Endothelial cell of umbilical vein (primary cell): ENCODE results near the gene CYB561A3. TPM values are rescaled to one million over a fixed set of nuclear protein-coding genes. Genes with fewer than 3 reads are reported as not detected.

Experiments used
- BruUV-seq: library from RNA; stranded (reverse); fragments of 400-500 nt; replicated peaks from 2 replicates; lab custom pipeline; 2021; lab: Mats Ljungman, UMichigan
- CTCF ChIA-PET: fragments of 300-600, 350-600 bp; sonication (Branson Sonifier 250); formaldehyde crosslinking; loops from one replicate; lab custom pipeline; 2021; ENCODE audit warnings: antibody characterized with exemption, inconsistent platforms; lab: Charles Lee
- POLR2A ChIA-PET: fragments of 300-600, 350-600 bp; sonication (Branson Sonifier 250); formaldehyde crosslinking; loops from one replicate; lab custom pipeline; 2021; ENCODE audit warnings: antibody characterized with exemption, inconsistent platforms; lab: Charles Lee
- DNase-seq: peaks from one replicate; pipeline ENCODE4 v3.0.0-alpha.2; 2011; ENCODE audit warnings: low read depth, low spot score
- FAIRE-seq: peaks from 2 replicates; lab custom pipeline; 2011; peaks lifted over from hg19 to GRCh38; lab: Jason Lieb, UNC
- H2AFZ ChIP-seq: 2 replicates; pipeline ENCODE4 v1.6.0; 2012; ENCODE audit warnings: low read depth, low read length, control low read depth, inconsistent platforms
- H3K27ac ChIP-seq: 2 replicates; pipeline ENCODE4 v1.5.1; 2011; ENCODE audit warnings: low read depth, mild to moderate bottlenecking, control low read depth, low read length, moderate library complexity; ENCODE audit not compliant: insufficient read depth
- H3K27me3 ChIP-seq, 2 experiments: 2 replicates each; pipeline versions ENCODE4 v1.6.0 to v1.6.1; 2011; ENCODE audit warnings: low read length in 2 of 2, mixed read lengths in 1 of 2; ENCODE audit not compliant: control insufficient read depth in 2 of 2, insufficient read depth in 2 of 2
- H3K36me3 ChIP-seq, 2 experiments: 2 replicates in 1 of 2; 3 replicates in 1 of 2; pipeline ENCODE4 v1.5.1; 2011; ENCODE audit warnings: low read length in 2 of 2, mild to moderate bottlenecking in 1 of 2, moderate library complexity in 1 of 2; ENCODE audit not compliant: control insufficient read depth in 2 of 2, insufficient read depth in 2 of 2; ENCODE audit errors: extremely low read depth in 1 of 2
- H3K4me1 ChIP-seq: 3 replicates; pipeline ENCODE4 v1.5.1; 2011; ENCODE audit warnings: mild to moderate bottlenecking, low read length; ENCODE audit not compliant: control insufficient read depth, insufficient read depth; ENCODE audit errors: extremely low read depth
- H3K4me2 ChIP-seq: 2 replicates; pipeline ENCODE4 v1.6.1; 2011; ENCODE audit warnings: low read length, control low read depth, mixed read lengths; ENCODE audit not compliant: insufficient read depth
- H3K4me3 ChIP-seq, 3 experiments: fragments of 200-600 bp in 1 of 3; sonication (generic), shearing (Covaris generic) in 1 of 3; replicated peaks in 1 of 3; 2 replicates each; pipeline ENCODE4 v1.5.1; 2011 to 2016; ENCODE audit warnings: control low read depth in 3 of 3, low read length in 3 of 3, mild to moderate bottlenecking in 2 of 3, inconsistent platforms in 1 of 3, low read depth in 1 of 3, moderate library complexity in 1 of 3; ENCODE audit not compliant: insufficient read depth in 1 of 3
- H3K79me2 ChIP-seq: 2 replicates; pipeline ENCODE4 v1.6.0; 2012; ENCODE audit warnings: low read length, inconsistent platforms; ENCODE audit not compliant: control insufficient read depth, insufficient read depth
- H3K9ac ChIP-seq: replicated peaks from 2 replicates; pipeline ENCODE3; 2011; ENCODE audit warnings: low read length, control low read depth; ENCODE audit not compliant: insufficient read depth; ENCODE audit errors: extremely low read depth
- H3K9me1 ChIP-seq: replicated peaks from 3 replicates; pipeline ENCODE4 v1.6.0; 2011; ENCODE audit warnings: mild to moderate bottlenecking, low read length; ENCODE audit not compliant: control insufficient read depth, insufficient read depth; ENCODE audit errors: extremely low read depth
- H3K9me3 ChIP-seq: replicated peaks from 2 replicates; pipeline ENCODE4 v1.5.1; 2012; ENCODE audit warnings: low read length, inconsistent platforms; ENCODE audit not compliant: control insufficient read depth, insufficient read depth
- H4K20me1 ChIP-seq: replicated peaks from 2 replicates; pipeline ENCODE3; 2011; ENCODE audit warnings: mild to moderate bottlenecking, low read length; ENCODE audit not compliant: control insufficient read depth, insufficient read depth; ENCODE audit errors: extremely low read depth
- CTCF ChIP-seq, 2 donors: IDR thresholded peaks; 1 replicate in 1 of 2; 2 replicates in 1 of 2; pipeline ENCODE4 v1.5.1; 2011; ENCODE audit warnings: low read length in 2 of 2, mild to moderate bottlenecking in 2 of 2, moderate library complexity in 2 of 2, control low read depth in 1 of 2, inconsistent platforms in 1 of 2, low read depth in 1 of 2; ENCODE audit not compliant: insufficient read depth in 1 of 2; ENCODE audit errors: extremely low read depth in 1 of 2
- EZH2 ChIP-seq: IDR thresholded peaks from 2 replicates; pipeline ENCODE4 v1.6.1; 2012; ENCODE audit warnings: borderline replicate concordance, low read depth, mild to moderate bottlenecking, moderate library complexity, low read length, inconsistent platforms; ENCODE audit not compliant: severe bottlenecking
- FOS ChIP-seq: IDR thresholded peaks from 2 replicates; pipeline ENCODE4 v1.6.1; 2011; ENCODE audit warnings: mild to moderate bottlenecking, low read length, moderate library complexity, borderline replicate concordance; ENCODE audit not compliant: insufficient read depth
- GATA2 ChIP-seq: IDR thresholded peaks from 2 replicates; pipeline ENCODE4 v1.7.0; 2011; ENCODE audit warnings: low read depth, mild to moderate bottlenecking, moderate library complexity, mixed read lengths, low read length; ENCODE audit not compliant: insufficient read length, insufficient read depth
- JUN ChIP-seq: IDR thresholded peaks from 2 replicates; pipeline ENCODE4 v1.6.1; 2011; ENCODE audit warnings: borderline replicate concordance, low read depth; ENCODE audit not compliant: insufficient read length, insufficient read depth
- MAX ChIP-seq: IDR thresholded peaks from 2 replicates; pipeline ENCODE4 v1.6.1; 2011; ENCODE audit not compliant: insufficient read depth, insufficient read length
- MYC ChIP-seq: IDR thresholded peaks from one replicate; pipeline ENCODE4 v1.6.1; 2011; ENCODE audit warnings: mild to moderate bottlenecking, low read depth, low read length
- POLR2A ChIP-seq: IDR thresholded peaks from 2 replicates; pipeline ENCODE4 v1.6.1; 2012; ENCODE audit warnings: low read depth, mild to moderate bottlenecking, control low read depth, low read length
- POLR2AphosphoS5 ChIP-seq: IDR thresholded peaks from 2 replicates; pipeline ENCODE4 v1.6.1; 2012; ENCODE audit warnings: low read depth, mild to moderate bottlenecking, control low read depth, low read length, moderate library complexity; ENCODE audit not compliant: insufficient read depth
- dilution Hi-C: fragments of 300-500 bp; cut with MboI; formaldehyde crosslinking; loops from one replicate; pipeline ENCODE4 v1.15.0; 2019; ENCODE audit warnings: low sequenced_read_pairs; ENCODE audit not compliant: extremely low pct_ligation_motif_present
- intact Hi-C: fragments of 100-400 bp; cut with micrococcal nuclease; formaldehyde crosslinking; loops from one replicate; pipeline ENCODE4 v1.10.0; 2022
- polyA plus RNA-seq, 4 experiments: library from polyadenylated mRNA; depleted of rRNA in 3 of 4; stranded (reverse) in 3 of 4; unstranded in 1 of 4; fragments of >200 nt; gene quantifications; 2 replicates each; pipeline versions ENCODE4 v1.2.1 to v1.2.3, GENCODE V29; 2011 to 2012; ENCODE audit warnings: missing spikeins in 1 of 4
- total RNA-seq: library from RNA; stranded (reverse); gene quantifications from 2 replicates; pipeline ENCODE4 v1.2.3, GENCODE V29; 2021

CYB561A3 gene
- total and polyA plus RNA-seq, 2 donors (not counting 3 experiments of a cell fraction or from before 2014, with no cell fraction given): 41.6 to 103 TPM

DNA sequence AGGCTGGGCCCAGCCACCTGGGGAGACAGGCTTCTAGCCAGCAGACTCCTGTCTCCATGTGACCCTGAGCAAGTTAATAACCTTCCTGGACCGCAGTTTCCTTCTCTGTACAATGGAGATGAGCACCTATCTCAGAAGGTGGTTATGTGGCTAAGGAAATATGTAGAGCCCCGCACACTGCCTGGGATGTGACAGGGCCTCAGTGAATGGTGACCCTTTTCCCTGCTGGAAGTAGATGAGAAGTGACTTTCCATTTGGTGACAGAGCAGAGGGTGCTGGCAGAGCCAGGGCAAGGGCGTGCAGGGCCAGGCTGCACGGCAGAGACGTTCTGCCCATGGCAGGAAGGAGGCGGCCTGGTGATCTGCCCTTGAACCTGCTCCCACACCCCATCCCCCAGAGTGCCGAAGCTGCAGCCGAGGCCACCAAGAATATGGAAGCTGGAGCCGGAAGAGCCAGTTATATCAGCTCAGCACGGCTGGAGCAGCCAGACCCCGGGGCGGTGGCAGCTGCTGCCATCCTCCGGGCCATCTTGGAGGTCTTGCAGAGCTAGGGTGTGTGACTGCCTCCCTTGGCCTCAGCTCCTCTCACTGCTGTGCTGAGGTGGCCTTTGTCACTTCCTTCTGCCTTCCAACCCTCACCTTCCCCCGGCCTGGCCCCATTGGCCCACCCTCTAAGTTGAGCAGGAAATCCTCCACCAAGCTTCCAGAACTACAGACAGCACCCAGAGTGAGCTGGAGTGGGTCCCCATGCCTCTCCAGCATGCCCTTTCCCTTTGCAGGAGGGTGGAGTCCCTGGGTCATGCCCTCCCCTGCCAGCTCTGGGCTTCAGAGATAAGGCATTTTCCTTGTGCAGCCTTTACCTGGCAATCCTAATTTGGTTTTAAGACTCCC lies 15.5 kb downstream of the CYB561A3 start:
- TF ChIP-seq MAX (no peak), POLR2A (no peak), JUN (no peak), FOS (no peak), CTCF (IDR thresholded peaks at IDR 0.05; ENCODE audit: extremely low read depth in 1 of 2, insufficient read depth in 1 of 2, low read depth in 1 of 2, low read length in 2 of 2) (no peak), MYC (no peak), POLR2AphosphoS5 (no peak), GATA2 (no peak), EZH2 (no peak)
- intact Hi-C loops: no loop called here

More for the DNA sequence above, 15.5 kb downstream of the CYB561A3 start:
- Histone ChIP-seq H3K4me3 (no peak overlapping the region), H3K27me3 (no peaks in the 10 kb centered on the region), H3K9me3 (no peaks in the 10 kb centered on the region), H3K36me3 (peaks cover 0 to 11% of the 10 kb centered on the region in 2 experiments), H3K79me2 (no peaks in the 10 kb centered on the region), H3K9me1 (no peaks in the 10 kb centered on the region), H3K9ac (no peak overlapping the region), H3K4me1 (peaks cover 14% of the 10 kb centered on the region), H3K4me2 (no peak overlapping the region), H3K27ac (no peak overlapping the region), H2AFZ (no peak overlapping the region), H4K20me1 (no peaks in the 10 kb centered on the region)
- dilution Hi-C loops: no loop called here
- no TSS peak for BruUV-seq
- CTCF ChIA-PET: interaction anchor here (0.6 to 2.4 kb wide), 4 partner anchors 10 to 89 kb away, joined by 3 to 17 read pairs (median 3); no protein-coding TSS in a partner anchor
- DNase-seq (no peak), FAIRE-seq (no peak)
- POLR2A ChIA-PET: no interaction called here
